Nucleus accumbens (tissue), 56 donors: ENCODE measurements around the gene DOCK1.
A peak's percentile ranks its signal among the peaks of the same experiment; 100 is the strongest.

ENCODE experiments used
- DNase-seq, 56 donors: peaks; one replicate each; lab custom pipeline; 2025; lab: John Stamatoyannopoulos, UW

Gene DOCK1

DNA sequence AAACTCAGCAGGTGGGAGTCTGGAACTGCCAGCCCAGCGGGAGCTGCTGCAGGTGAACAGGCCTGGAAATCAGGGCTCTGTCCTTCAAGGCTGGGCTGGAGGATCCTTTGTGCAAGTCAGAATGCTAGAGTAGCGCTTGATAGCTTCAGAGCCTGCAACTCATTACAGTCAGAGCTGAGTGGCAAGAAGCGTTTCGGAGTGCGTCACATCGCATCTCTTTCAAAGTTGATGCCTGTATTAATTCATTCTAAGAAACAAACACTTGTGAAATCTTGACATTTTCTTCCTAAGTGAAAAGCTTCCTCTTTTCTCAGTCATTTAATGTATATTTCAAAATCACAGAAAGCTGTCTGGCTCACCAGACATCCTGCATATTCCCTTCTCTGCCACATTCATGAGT is 522.7 kb downstream of the DOCK1 start:
- DNase-seq = no peak

DNA sequence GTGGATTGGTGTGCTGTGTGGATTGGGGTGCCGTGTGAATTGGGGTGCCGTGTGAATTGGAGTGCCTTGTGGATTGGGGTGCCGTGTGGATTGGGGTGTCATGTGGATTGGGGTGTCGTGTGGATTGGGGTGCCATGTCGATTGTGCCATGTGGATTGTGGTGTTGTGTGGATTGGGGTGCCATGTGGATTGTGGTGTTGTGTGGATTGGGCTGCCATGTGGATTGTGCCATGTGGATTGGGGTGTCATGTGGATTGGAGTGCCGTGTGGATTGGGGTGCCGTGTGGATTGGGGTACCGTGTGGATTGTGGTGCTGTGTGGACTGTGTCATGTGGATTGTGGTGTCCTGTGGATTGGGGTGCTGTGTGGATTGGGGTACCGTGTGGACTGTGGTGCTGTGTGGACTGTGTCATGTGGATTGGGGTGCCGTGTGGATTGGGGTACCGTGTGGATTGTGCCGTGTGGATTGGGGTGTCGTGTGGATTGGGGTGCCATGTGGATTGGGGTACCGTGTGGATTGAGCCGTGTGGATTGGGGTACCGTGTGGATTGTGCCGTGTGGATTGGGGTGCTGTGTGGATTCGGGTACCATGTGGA is 523.3 kb downstream of the DOCK1 start:
- no peak for DNase-seq

DNA sequence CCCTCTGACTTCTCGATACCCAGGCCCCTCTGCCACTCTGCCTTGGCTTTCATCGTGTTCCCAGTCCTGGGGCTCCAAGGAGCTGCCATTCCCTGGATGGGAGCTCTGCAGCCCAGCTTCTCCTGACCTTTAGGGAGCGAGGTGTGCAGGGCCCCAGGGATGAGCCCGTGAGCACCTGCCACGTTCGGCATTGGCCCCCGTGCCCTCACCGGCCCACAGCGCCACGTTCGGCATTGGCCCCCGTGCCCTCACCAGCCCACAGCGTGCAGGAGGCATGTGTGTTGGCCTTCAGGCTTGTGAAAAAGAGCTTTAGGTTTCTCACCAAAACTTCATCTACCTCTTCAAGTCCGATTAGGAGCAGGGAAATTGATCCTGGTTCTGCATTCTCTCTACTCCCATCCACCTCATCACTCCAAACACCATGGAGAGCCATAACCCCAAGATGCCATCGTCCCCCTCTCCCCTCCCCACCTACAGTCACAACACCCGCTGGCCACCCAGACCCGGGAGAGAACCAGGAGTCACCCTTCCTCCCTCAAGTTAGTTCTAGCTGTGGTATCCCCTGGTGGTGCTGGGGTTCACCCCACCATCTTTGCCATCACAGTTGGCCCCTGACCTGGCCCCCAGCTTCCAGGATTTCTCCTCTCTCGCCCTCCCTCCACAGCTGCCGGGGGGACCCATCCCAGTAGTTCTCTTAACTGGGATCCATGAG is 524.5 kb downstream of the DOCK1 start:
- no peak for DNase-seq

GRCh38 chr10:127431525-127431924 is 526.3 kb downstream of the DOCK1 start:
- no peak for DNase-seq

GRCh38 chr10:127434006-127434405 is 528.8 kb downstream of the DOCK1 start:
- DNase-seq = no peak

- DNase-seq = no peak
These were observed 530.0 kb downstream of the DOCK1 start for GRCh38 chr10:127435246-127435645.

- peak in 7 of 56 donors; percentile 11 to 60 (median 16) for DNase-seq
These were observed 535.1 kb downstream of the DOCK1 start for GRCh38 chr10:127440371-127440770.

DNA sequence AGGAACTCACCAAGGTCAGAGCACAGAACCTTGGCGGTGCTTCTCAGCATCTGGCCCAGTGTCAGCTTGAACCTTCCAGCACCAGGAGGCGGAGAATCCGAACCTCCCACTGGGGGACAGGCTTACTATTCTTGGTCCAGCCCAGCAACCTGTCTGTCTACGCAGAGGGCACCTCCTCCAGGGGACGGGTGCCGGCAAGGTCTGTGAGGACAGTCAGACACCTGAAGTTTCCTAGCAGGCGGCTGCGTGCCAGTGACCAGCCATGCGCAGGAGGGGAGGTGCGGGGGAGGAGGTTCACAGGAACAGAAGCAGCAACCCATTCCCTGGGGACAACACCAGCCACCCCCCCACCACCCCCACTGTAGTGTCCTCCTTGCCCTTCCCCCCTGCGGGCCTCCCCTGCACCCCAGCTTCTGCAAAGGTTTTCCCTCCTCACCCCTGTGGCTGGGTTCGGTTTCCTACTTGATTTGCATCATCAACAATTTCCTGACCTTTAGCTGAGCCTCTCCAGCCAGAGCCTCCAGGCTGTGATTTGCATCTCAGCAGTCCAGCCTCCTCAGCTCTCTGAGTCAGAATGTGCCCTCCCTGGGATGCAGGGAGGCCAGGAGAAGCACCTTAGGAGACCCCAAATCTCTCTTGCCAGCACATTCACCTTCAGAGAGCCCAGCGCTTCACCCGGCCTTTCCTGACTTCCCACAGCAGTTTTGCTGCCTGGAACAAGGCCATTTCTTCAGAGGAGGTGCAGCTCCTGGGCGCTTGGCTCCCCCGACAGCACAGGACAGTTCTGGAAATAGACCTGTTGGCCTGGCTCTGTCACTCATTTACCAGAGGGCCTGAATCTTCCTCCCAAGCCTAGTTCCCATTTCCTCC is 536.4 kb downstream of the DOCK1 start:
- DNase-seq = peak in 1 of 56 donors; percentile 6

- no peak for DNase-seq
These were observed 536.9 kb downstream of the DOCK1 start for GRCh38 chr10:127442220-127442525.

DNA sequence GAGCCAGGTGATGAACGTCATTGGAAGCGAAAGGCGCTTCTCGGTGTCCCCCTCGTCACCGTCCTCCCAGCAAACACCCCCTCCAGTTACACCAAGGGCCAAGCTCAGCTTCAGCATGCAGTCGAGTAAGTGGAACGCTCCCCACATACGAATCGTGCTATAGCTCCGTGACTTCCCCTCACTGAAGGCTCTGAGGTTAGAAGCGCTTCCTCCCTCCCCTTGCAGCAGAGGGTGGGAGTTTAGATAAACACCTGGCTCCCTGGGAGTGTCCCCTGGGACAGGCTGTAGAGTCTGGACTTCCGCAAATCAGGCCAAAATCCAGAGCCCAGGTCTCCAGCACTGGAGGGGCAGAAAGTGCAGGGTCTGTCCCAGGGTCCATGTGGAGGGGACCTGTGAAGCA is 538.9 kb downstream of the DOCK1 start:
- DNase-seq = no peak

GRCh38 chr10:127447197-127447596 is 542.0 kb downstream of the DOCK1 start:
- no peak for DNase-seq

GRCh38 chr10:127449490-127449889 is 544.3 kb downstream of the DOCK1 start:
- DNase-seq = no peak

- DNase-seq = no peak
These were observed 545.4 kb downstream of the DOCK1 start for GRCh38 chr10:127450644-127451043.

- no peak for DNase-seq
These were observed 546.4 kb downstream of the DOCK1 start for GRCh38 chr10:127451628-127452027.

DNA sequence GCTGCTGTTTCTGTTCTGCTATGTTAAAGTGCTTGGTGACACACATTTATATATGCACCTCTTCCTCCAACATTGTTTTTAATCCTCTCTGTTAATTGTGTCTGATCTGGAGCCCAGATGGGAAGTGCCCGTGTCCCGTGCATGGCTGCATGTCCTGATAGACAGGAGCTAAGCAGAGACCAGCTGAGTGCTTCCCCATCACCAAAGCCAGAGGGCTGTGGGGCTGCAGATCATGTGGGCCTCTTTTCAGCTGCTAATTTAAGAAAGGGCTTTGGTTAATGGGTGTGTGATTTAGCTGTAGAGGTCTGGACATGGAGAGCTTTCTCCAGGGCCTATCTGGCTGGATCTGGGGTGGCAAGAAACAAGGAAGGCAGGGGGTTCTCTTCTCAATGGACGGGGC is 547.3 kb downstream of the DOCK1 start:
- no peak for DNase-seq

DNA sequence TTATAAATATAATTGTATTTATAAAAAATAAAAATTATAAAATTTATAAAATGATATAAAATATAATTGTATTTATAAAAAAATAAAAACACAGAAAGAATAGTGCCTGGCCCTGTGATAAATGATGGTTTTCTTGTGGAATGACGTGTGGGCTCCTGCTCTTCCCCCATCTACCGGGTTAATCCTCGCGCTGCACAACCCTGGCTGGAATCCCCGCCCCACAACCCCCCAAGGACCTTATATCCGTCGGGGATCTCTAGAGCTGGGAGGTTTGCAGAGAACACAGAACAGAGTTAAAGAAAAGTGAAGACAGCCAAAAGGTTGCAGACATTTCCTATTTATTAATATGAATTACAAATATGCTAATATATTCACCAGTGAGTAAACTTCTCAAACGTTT is 548.5 kb downstream of the DOCK1 start:
- DNase-seq = no peak

- no peak for DNase-seq
These were observed 550.9 kb downstream of the DOCK1 start for GRCh38 chr10:127456122-127456521.

DNA sequence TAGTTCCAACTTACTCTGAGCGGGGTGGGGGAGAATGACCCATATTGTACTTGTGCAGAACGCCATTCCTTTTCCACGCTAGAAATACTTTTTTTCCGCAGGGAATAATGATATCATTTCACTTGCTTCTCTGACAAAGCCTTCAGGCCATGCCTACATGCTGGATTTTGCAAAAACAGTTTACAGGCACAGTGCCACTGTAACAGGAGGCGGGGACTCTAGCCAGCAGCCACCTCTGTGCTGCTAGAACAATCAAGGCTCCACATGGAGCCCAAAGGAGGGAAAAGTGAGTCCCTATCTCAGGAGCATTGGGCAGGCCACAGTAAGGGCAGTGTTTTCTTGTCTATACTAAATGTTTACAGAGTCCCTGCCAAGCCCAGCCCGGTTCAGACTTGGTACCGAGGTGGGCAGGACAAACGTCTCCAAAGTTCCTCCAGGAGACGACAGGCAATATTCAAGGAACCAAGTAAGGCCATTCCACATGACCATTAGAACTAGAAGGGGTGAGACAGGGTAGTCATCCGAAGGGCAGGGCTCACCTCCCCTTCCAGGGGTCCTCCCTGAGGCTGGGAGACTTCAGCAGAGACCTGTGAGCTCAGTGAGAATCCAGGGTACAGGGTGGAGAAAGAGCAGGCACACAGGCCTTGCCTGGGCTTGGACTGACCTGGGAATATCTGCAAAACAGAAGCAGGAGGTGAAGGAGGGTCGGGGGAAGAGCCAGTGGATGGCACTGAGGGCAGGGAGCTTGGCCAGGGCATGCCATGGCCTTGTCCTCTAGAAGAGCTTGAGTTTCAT is 553.0 kb downstream of the DOCK1 start:
- no peak for DNase-seq

DNA sequence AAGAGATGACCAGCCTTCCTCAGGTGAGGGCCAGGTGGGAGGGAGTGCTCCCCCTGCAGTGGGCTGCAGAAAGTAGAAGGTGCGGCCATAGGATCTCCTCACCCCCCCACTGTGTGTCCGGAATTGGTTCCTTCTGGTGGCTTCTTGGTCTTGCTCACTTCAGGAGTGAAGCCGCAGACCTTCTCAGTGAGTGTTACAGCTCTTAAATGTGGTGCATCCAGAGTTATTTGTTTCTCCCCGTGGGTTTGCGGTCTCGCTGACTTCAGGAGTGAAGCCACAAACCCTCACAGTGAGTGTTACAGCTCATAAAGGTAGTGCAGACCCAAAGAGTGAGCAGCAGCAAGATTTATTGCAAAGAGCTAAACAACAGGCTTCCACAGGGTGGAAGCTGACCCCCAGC is 553.6 kb downstream of the DOCK1 start:
- DNase-seq = no peak

DNA sequence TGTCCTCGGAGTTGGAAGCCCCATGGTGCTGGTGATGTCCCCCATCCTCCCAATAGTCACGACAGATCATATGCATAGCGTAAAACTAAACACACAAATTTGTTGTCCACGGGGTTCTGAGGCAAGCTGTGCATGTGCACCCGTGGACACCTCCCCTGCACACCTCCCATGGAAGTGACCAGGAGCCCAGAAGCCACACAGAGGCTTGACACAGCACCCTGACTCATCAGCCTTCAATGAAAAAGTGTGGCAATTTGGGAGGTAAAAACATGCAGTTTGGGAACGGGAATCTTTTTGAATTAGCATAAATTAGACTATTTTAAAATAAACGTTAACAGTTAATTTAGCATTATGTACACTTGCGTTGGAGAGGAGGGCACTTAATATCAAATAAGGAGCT is 554.7 kb downstream of the DOCK1 start:
- DNase-seq = no peak
